ENCODE measurements around the gene TMC1.
"Not testable (repeated sequence)": the region's sequence is repeated elsewhere in the genome, so short reads cannot be mapped to it uniquely, and the experiment has no call there.

TMC1 gene

GRCh38 chr9:72497447-72498046, 23.9 kb upstream of the TMC1 start:
- DNase-seq (ENCODE audit: low read depth): no peak
- H3K4me3 ChIP-seq (ENCODE audit: low read length): no peak overlapping the region
- TF ChIP-seq CTCF (conservative IDR thresholded peaks at IDR 0.05; ENCODE audit: low read depth, low read length): no peak

GRCh38 chr9:72506615-72507014, 14.8 kb upstream of the TMC1 start:
- no peak for DNase-seq (ENCODE audit: low read depth)
- no peak for TF ChIP-seq CTCF (conservative IDR thresholded peaks at IDR 0.05; ENCODE audit: low read depth, low read length)
- no peak overlapping the region for H3K4me3 ChIP-seq (ENCODE audit: low read length)

GRCh38 chr9:72509053-72509452, 12.4 kb upstream of the TMC1 start:
- no peak for DNase-seq (ENCODE audit: low read depth)
- no peak for TF ChIP-seq CTCF (conservative IDR thresholded peaks at IDR 0.05; ENCODE audit: low read depth, low read length)
- no peak overlapping the region for H3K4me3 ChIP-seq (ENCODE audit: low read length)

GRCh38 chr9:72509635-72510034, 11.8 kb upstream of the TMC1 start:
- no peak for TF ChIP-seq CTCF (conservative IDR thresholded peaks at IDR 0.05; ENCODE audit: low read depth, low read length)
- no peak overlapping the region for H3K4me3 ChIP-seq (ENCODE audit: low read length)
- DNase-seq (ENCODE audit: low read depth): no peak

GRCh38 chr9:72521011-72521410, 397 bp upstream of the TMC1 start:
- DNase-seq (ENCODE audit: low read depth); H3K4me3 ChIP-seq (ENCODE audit: low read length): not testable (repeated sequence)

GRCh38 chr9:72524820-72525540, 3.6 kb downstream of the TMC1 start:
- DNase-seq (ENCODE audit: low read depth): peak; percentile 94
- no peak overlapping the region for H3K4me3 ChIP-seq (ENCODE audit: low read length)
- no peak for TF ChIP-seq CTCF (conservative IDR thresholded peaks at IDR 0.05; ENCODE audit: low read depth, low read length)

GRCh38 chr9:72526901-72527800, 5.7 kb downstream of the TMC1 start:
- DNase-seq (ENCODE audit: low read depth): peak; percentile 88
- no peak for TF ChIP-seq CTCF (conservative IDR thresholded peaks at IDR 0.05; ENCODE audit: low read depth, low read length)
- peak overlapping the region; percentile 27 for H3K4me3 ChIP-seq (ENCODE audit: low read length)

Data from retinal pigment epithelial cell (primary cell).